Measurements from ENCODE around the gene SLC36A4.
"Not testable (repeated sequence)": the region's sequence is repeated elsewhere in the genome, so short reads cannot be mapped to it uniquely, and the experiment has no call there.

SLC36A4 gene

DNA sequence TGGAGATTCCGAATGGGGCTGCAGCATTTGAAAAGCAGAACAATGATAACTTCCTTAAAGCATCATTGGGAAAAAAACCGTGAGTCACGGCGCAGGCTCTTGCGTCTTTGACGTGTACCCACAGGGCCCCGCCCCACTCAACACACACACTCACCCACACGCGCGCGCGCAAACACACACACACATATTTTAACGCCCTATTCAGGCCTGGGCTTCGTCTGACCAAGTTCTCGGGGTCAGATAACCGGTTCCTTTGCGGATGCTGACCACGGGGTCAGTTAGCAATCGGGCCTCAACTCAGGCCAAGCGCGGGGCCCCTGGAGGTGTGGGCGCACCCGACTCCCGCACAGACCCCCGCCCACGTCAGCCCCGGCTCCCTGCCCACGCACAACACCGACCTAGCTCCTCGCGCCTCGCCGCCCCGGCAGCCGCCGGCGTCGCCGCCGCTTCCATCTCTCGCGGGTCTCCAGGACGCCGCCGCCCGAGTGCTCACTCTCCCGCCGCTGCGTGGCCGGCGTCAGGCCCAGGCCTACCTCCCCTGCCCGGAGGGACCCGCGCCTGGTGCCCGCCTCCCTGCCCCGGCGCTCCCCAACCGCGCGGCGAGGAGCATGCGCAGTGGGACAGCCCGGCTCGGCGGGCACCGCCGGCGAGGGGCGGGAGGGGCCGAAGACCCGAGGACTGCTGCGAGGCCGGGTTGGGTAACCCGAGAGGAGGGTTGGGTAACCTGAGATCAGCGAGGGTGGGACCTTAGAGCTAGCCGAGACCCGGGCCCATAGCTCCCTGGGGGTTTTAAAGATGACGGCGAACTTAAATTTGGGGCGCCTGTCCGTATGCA is at the start of gene SLC36A4:
Gene SLC36A4 (minus strand): TSS at position 612 of the 835 bp plus-strand sequence. CDS start 159 bp downstream, at position 453.
- TF ChIP-seq, protein P1, sequence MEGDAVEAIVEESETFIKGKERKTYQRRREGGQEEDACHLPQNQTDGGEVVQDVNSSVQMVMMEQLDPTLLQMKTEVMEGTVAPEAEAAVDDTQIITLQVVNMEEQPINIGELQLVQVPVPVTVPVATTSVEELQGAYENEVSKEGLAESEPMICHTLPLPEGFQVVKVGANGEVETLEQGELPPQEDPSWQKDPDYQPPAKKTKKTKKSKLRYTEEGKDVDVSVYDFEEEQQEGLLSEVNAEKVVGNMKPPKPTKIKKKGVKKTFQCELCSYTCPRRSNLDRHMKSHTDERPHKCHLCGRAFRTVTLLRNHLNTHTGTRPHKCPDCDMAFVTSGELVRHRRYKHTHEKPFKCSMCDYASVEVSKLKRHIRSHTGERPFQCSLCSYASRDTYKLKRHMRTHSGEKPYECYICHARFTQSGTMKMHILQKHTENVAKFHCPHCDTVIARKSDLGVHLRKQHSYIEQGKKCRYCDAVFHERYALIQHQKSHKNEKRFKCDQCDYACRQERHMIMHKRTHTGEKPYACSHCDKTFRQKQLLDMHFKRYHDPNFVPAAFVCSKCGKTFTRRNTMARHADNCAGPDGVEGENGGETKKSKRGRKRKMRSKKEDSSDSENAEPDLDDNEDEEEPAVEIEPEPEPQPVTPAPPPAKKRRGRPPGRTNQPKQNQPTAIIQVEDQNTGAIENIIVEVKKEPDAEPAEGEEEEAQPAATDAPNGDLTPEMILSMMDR (IDR thresholded peaks at IDR 0.05; ENCODE audit: low read depth, low read length): no peak
- peak within 1 kb of the TSS; percentile 85 for H3K4me3 ChIP-seq (ENCODE audit: low read depth, low read length)

DNA sequence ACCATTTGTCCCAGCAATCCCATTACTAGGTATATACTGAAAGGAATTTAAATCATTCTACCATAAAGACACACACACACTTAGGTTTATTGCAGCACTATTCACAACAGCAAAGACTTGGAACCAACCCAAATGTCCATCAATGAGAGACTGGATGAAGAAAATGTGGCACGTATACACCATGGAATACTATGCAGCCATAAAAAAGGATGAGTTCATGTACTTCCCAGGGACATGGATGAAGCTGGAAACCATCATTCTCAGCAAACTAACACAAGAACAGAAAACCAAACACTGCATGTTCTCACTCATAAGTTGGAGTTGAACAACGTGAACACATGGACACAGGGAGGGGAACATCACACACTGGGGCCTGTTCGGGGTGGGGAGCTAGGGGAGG is 49.0 kb upstream of the SLC36A4 start:
- H3K4me3 ChIP-seq (ENCODE audit: low read depth, low read length): not testable (repeated sequence)

DNA sequence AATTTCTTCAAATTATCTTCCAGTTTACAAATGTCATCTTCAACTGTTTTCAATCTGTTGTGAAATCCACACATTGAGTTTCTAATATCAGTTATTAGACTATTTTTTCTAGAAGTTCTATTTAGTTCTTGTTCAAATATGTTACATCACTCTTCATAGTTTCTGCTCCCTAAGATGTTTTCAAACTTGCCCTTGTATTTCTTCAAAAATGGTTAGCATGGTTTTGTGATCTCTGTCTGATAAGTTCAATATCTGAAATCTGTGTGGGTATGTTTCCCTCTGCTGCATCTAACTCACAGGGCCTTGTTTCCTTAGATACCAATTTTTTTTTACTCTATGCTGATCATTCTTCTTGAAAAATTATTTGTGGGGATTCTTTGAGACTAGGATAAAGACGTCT is 46.2 kb upstream of the SLC36A4 start:
- no peak overlapping the region for H3K4me3 ChIP-seq (ENCODE audit: low read depth, low read length)
- TF ChIP-seq, protein P1 (IDR thresholded peaks at IDR 0.05; ENCODE audit: low read depth, low read length): no peak

DNA sequence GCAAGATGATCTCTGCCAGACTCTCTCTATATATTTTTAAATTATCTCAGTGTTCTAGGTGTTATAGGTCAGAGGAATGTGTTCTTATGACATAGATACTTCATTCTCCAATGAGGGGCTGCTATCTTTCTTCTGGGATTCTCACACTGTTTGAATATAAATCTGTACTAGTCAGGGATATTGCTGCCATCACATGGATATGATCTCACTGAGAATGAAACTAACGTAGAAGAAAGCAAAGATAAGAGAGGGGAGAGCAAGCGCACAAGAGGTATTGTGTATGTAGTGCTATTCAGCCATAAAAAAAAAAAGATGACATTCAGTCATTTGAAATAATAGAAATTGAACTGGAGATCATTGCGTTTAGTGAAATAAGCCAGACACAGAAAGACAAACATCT is 42.2 kb upstream of the SLC36A4 start:
- TF ChIP-seq, protein P1 (IDR thresholded peaks at IDR 0.05; ENCODE audit: low read depth, low read length): no peak
- H3K4me3 ChIP-seq (ENCODE audit: low read depth, low read length): no peak overlapping the region

DNA sequence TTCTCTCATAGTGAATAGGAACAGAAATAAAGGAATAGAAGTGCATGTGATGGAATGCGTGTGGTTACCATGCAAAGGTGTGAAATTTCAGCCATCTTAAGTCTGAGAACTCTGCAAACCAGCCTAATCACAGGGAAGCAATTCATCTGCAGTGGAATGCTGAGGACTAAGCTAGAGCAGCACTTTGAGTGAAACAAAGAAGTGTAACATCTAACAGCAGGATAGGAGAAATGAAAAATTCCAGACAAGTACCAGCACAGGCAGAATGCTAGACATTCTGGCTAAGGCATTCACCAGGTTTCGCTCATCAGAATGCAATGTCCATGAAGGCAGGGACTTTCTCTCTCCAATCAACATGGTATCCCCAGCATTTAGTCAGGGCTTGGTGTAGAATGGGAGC is 41.2 kb upstream of the SLC36A4 start:
- TF ChIP-seq, protein P1 (IDR thresholded peaks at IDR 0.05; ENCODE audit: low read depth, low read length): no peak
- no peak overlapping the region for H3K4me3 ChIP-seq (ENCODE audit: low read depth, low read length)

DNA sequence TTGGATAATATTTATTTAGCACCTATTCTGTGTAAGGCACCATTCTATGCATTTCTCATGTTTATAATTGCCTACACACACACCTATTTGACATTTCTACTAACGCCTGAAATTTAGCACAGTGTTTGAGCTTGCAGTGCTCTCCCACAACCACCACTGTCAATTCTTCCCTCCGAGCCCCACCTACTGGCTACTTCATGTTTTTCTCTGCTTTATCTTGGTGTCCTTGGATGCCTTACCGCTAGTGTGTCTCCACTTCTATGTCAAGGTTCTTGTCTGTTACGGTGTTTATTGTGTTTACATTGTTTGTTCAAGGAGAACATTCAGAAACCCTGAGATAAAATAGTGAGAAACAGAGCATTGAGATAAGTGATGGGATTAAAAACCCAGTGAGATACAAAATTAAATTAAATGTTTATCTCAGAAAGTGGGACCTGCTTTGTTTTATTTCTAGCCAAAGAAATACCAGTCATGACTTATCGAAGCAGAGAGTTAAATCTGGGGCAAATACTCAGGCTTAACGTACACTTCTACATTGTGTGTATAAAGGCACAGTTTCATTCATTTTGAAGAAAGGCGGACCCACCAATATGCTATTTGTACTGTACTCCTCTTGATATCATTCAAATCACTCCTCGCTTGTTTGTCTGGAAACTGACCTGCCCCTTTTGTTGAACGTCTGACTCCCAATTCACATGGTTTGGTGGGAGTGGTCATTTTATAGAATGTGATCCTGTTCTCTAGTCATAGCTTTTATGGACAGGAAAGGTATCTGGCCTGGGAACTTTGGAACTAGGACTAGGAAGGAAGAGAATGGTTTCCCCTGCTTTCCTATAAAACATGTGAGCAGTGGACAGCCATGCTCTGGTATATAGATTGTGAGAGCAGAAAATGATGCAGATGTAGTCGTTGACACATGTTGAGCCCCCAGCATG is 39.2 kb upstream of the SLC36A4 start:
- TF ChIP-seq, protein P1 (IDR thresholded peaks at IDR 0.05; ENCODE audit: low read depth, low read length): peak; percentile 15; the same call in 1 of the 2 replicates
- H3K4me3 ChIP-seq (ENCODE audit: low read depth, low read length): no peak overlapping the region

DNA sequence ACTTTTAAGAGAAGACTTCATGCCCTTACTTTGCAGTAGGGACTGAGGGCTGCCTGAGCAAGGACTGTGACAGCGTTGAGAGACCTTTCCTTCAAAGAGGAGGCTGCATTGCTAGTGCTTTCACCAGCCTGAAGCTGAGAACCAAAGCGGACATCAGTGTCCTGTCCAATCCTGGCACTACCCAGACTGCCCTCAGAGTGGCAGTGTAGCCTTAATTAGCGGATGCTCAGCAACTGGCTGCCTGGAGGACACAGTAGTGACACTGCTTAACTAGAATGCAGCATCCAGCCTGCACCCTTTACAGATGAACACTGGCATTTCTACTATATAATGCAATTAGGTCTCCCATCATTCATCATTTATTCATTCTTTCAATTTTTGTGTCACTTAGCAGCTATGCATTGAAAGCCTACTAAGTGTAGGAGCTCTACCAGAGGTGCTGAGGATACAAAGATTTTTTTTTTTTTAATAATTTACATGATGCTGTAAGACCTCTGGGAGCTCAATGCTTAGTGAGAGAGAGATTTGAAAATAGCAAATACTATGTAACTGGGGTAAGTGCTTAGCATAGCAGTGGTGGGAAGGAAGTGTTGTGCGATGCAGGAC is 36.9 kb upstream of the SLC36A4 start:
- no peak overlapping the region for H3K4me3 ChIP-seq (ENCODE audit: low read depth, low read length)

More for the DNA sequence above, 36.9 kb upstream of the SLC36A4 start:
- TF ChIP-seq, protein P1 (IDR thresholded peaks at IDR 0.05; ENCODE audit: low read depth, low read length): peak; percentile 95

Measured in WI38 (cell line).